Measurements from ENCODE around the gene INO80E.

Gene INO80E

GRCh38 chr16:30054451-30054850, 58.4 kb downstream of the INO80E start:
- Histone ChIP-seq H3K9me3 (ENCODE audit: severe bottlenecking) (no peaks in the 10 kb centered on the region), H3K4me3 (ENCODE audit: low read depth, low read length) (no peak overlapping the region; the same call in none of the 2 replicates), H3K36me3 (peaks cover 21% of the 10 kb centered on the region), H3K27me3 (ENCODE audit: insufficient read depth, low read depth, severe bottlenecking) (no peaks in the 10 kb centered on the region), H3K27ac (peak overlapping the region; percentile 87)
- TF ChIP-seq, protein P1, sequence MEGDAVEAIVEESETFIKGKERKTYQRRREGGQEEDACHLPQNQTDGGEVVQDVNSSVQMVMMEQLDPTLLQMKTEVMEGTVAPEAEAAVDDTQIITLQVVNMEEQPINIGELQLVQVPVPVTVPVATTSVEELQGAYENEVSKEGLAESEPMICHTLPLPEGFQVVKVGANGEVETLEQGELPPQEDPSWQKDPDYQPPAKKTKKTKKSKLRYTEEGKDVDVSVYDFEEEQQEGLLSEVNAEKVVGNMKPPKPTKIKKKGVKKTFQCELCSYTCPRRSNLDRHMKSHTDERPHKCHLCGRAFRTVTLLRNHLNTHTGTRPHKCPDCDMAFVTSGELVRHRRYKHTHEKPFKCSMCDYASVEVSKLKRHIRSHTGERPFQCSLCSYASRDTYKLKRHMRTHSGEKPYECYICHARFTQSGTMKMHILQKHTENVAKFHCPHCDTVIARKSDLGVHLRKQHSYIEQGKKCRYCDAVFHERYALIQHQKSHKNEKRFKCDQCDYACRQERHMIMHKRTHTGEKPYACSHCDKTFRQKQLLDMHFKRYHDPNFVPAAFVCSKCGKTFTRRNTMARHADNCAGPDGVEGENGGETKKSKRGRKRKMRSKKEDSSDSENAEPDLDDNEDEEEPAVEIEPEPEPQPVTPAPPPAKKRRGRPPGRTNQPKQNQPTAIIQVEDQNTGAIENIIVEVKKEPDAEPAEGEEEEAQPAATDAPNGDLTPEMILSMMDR (IDR thresholded peaks at IDR 0.05; ENCODE audit: low read depth, low read length): no peak
- DNase-seq: peak; percentile 20

GRCh38 chr16:30054959-30055553, 59.0 kb downstream of the INO80E start:
- Histone ChIP-seq H3K4me3 (ENCODE audit: low read depth, low read length) (no peak overlapping the region), H3K27me3 (ENCODE audit: insufficient read depth, low read depth, severe bottlenecking) (no peaks in the 10 kb centered on the region), H3K36me3 (peaks cover 27% of the 10 kb centered on the region), H3K9me3 (ENCODE audit: severe bottlenecking) (no peaks in the 10 kb centered on the region), H3K27ac (peak overlapping the region; percentile 87)
- DNase-seq: peak; percentile 84
- TF ChIP-seq, protein P1 (IDR thresholded peaks at IDR 0.05; ENCODE audit: low read depth, low read length): peak; percentile 93

All from WERI-Rb-1 (cell line).